CD14-positive monocyte (primary cell): ENCODE results near the gene SETBP1. TPM values are rescaled to one million over a fixed set of nuclear protein-coding genes. Genes with fewer than 3 reads are reported as not detected.

Experiments used
- DNase-seq, 3 donors: peaks; one replicate each; pipeline ENCODE4 v3.0.0-alpha.2; 2011 to 2022
- H2AFZ ChIP-seq: 2 replicates; pipeline ENCODE4 v1.6.0; 2012; ENCODE audit warnings: mild to moderate bottlenecking, low read depth, low read length, inconsistent platforms; ENCODE audit not compliant: insufficient read depth, poor library complexity, severe bottlenecking
- H3K27ac ChIP-seq, 2 donors: 1 replicate in 1 of 2; 2 replicates in 1 of 2; pipeline ENCODE4 v1.5.1; 2012 to 2013; ENCODE audit warnings: low read length in 2 of 2, control low read depth in 1 of 2, inconsistent platforms in 1 of 2, low read depth in 1 of 2, mild to moderate bottlenecking in 1 of 2
- H3K27me3 ChIP-seq, 2 donors: one replicate each; pipeline versions ENCODE4 v1.6.0 to v1.6.1; 2011 to 2013; ENCODE audit warnings: low read length in 2 of 2; ENCODE audit not compliant: control insufficient read depth in 2 of 2, insufficient read depth in 2 of 2
- H3K36me3 ChIP-seq, 2 donors: replicated peaks in 1 of 2; 1 replicate in 1 of 2; 2 replicates in 1 of 2; pipeline versions ENCODE4 v1.5.1 to v1.6.1; 2012 to 2013; ENCODE audit warnings: low read length in 2 of 2, control low read depth in 1 of 2, inconsistent platforms in 1 of 2, mild to moderate bottlenecking in 1 of 2; ENCODE audit not compliant: insufficient read depth in 2 of 2, control insufficient read depth in 1 of 2
- H3K4me1 ChIP-seq, 2 donors: 1 replicate in 1 of 2; 2 replicates in 1 of 2; pipeline versions ENCODE4 v1.5.1 to v1.6.1; 2012 to 2013; ENCODE audit warnings: low read length in 2 of 2, control low read depth in 1 of 2, inconsistent platforms in 1 of 2, mild to moderate bottlenecking in 1 of 2, moderate library complexity in 1 of 2; ENCODE audit not compliant: insufficient read depth in 2 of 2, control insufficient read depth in 1 of 2
- H3K4me2 ChIP-seq: replicated peaks from 2 replicates; pipeline ENCODE3; 2012; ENCODE audit warnings: low read length, moderate library complexity, mild to moderate bottlenecking; ENCODE audit not compliant: poor library complexity, severe bottlenecking; ENCODE audit errors: extremely low read depth
- H3K4me3 ChIP-seq, 3 experiments: fragments of 200-600 bp in 1 of 3; sonication (generic) in 1 of 3; replicated peaks in 1 of 3; 1 replicate in 2 of 3; 2 replicates in 1 of 3; pipeline ENCODE4 v1.5.1; 2011 to 2013; ENCODE audit warnings: low read length in 3 of 3, mild to moderate bottlenecking in 3 of 3, control low read depth in 2 of 3, low read depth in 2 of 3, inconsistent platforms in 1 of 3, moderate library complexity in 1 of 3
- H3K79me2 ChIP-seq: 2 replicates; pipeline ENCODE4 v1.6.0; 2012; ENCODE audit warnings: mild to moderate bottlenecking, control low read depth, inconsistent platforms, low read length, moderate library complexity; ENCODE audit not compliant: insufficient read depth
- H3K9ac ChIP-seq: 2 replicates; pipeline ENCODE4 v1.6.0; 2017; ENCODE audit warnings: low read length, mild to moderate bottlenecking; ENCODE audit not compliant: insufficient read depth, poor library complexity, severe bottlenecking
- H3K9me3 ChIP-seq, 2 donors: replicated peaks in 1 of 2; 1 replicate in 1 of 2; 2 replicates in 1 of 2; pipeline versions ENCODE4 v1.5.1 to v1.6.1; 2012 to 2013; ENCODE audit warnings: low read length in 2 of 2, control low read depth in 1 of 2; ENCODE audit not compliant: control insufficient read depth in 1 of 2, insufficient read depth in 1 of 2
- H4K20me1 ChIP-seq: 2 replicates; pipeline ENCODE4 v1.6.0; 2012; ENCODE audit warnings: mild to moderate bottlenecking, low read length, control low read depth, moderate library complexity; ENCODE audit not compliant: insufficient read depth
- H3K27ac Mint-ChIP-seq, 7 donors: one replicate each; pipeline ENCODE4 v1.8.0; 2020; ENCODE audit warnings: mild to moderate bottlenecking in 7 of 7, mixed read lengths in 7 of 7, moderate library complexity in 6 of 7, inconsistent platforms in 2 of 7
- H3K27me3 Mint-ChIP-seq, 3 donors: one replicate each; pipeline ENCODE4 v1.8.0; 2021 to 2022; ENCODE audit warnings: low read depth in 3 of 3, mild to moderate bottlenecking in 3 of 3, mixed read lengths in 3 of 3, moderate library complexity in 3 of 3, inconsistent platforms in 1 of 3
- H3K36me3 Mint-ChIP-seq, 2 donors: one replicate each; pipeline ENCODE4 v1.8.0; 2020; ENCODE audit warnings: mixed read lengths in 2 of 2, inconsistent platforms in 1 of 2, mild to moderate bottlenecking in 1 of 2
- H3K4me1 Mint-ChIP-seq: one replicate; pipeline ENCODE4 v1.8.0; 2020; ENCODE audit warnings: mild to moderate bottlenecking, mixed read lengths
- H3K4me3 Mint-ChIP-seq, 2 donors: one replicate each; pipeline ENCODE4 v1.8.0; 2020; ENCODE audit warnings: mild to moderate bottlenecking in 2 of 2, mixed read lengths in 2 of 2, moderate library complexity in 1 of 2
- H3K9me3 Mint-ChIP-seq, 7 donors: one replicate each; pipeline ENCODE4 v1.8.0; 2020 to 2022; ENCODE audit warnings: mixed read lengths in 7 of 7, mild to moderate bottlenecking in 6 of 7, moderate library complexity in 6 of 7, inconsistent platforms in 2 of 7
- CTCF ChIP-seq: fragments of 200-600 bp; IDR thresholded peaks from one replicate; pipeline ENCODE4 v1.8.0; 2022; ENCODE audit warnings: antibody characterized with exemption, mild to moderate bottlenecking
- WGBS: methylation state at CpG from one replicate; pipeline ENCODE4 v1.1.5; 2013; ENCODE audit warnings: missing lambda C conversion rate; ENCODE audit not compliant: insufficient coverage; 5-methylcytosine and 5-hydroxymethylcytosine counted together
- intact Hi-C, 2 donors: fragments of 100-400 bp; cut with micrococcal nuclease; formaldehyde crosslinking; loops; one replicate each; pipeline versions ENCODE4 v1.15.0 to v1.15.1; 2023
- polyA plus RNA-seq, 3 donors: library from polyadenylated mRNA; depleted of rRNA in 1 of 3; unstranded in 2 of 3; stranded (reverse) in 1 of 3; fragments of 300-500 nt in 2 of 3; fragments of >200 nt in 1 of 3; fragmentation: Illumina TruSeq in 2 of 3; gene quantifications; 1 replicate in 2 of 3; 2 replicates in 1 of 3; pipeline ENCODE4 v1.2.3, GENCODE V29; 2012 to 2021

SETBP1 gene
- polyA plus RNA-seq, 3 donors, result 0.01 to 1.2 TPM; not detected in 1

GRCh38 chr18:44796429-44797428 is 116.0 kb downstream of the SETBP1 start:
- Mint-ChIP-seq H3K4me3 (no peak overlapping the region), H3K27me3 (peaks cover 9 to 14% (median 14%) of the 10 kb centered on the region in 3 donors), H3K4me1 (peaks cover 24% of the 10 kb centered on the region), H3K27ac (no peak overlapping the region), H3K9me3 (peaks cover 0 to 8% (median 2%) of the 10 kb centered on the region in 7 donors), H3K36me3 (peaks cover 0 to 1% of the 10 kb centered on the region in 2 donors)
- Histone ChIP-seq H3K79me2 (no peaks in the 10 kb centered on the region), H3K36me3 (no peaks in the 10 kb centered on the region), H4K20me1 (no peaks in the 10 kb centered on the region), H3K4me1 (peaks cover 22 to 24% of the 10 kb centered on the region in 2 donors), H3K4me3 (no peak overlapping the region), H3K9me3 (no peaks in the 10 kb centered on the region), H3K4me2 (no peak overlapping the region), H3K27me3 (peaks cover 10 to 13% of the 10 kb centered on the region in 2 donors), H3K27ac (no peak overlapping the region), H2AFZ (no peak overlapping the region), H3K9ac (no peak overlapping the region)
- WGBS, result 100% methylated on average over 3 of the region's 6 CpGs
- no peak for TF ChIP-seq CTCF
- no peak for DNase-seq
- intact Hi-C loops, result no loop called here

- Histone ChIP-seq H3K27ac (no peak overlapping the region), H3K4me2 (no peak overlapping the region), H3K79me2 (no peaks in the 10 kb centered on the region), H4K20me1 (no peaks in the 10 kb centered on the region), H3K4me1 (peaks cover 22 to 24% of the 10 kb centered on the region in 2 donors), H3K27me3 (peaks cover 7 to 9% of the 10 kb centered on the region in 2 donors), H3K9me3 (no peaks in the 10 kb centered on the region), H2AFZ (no peak overlapping the region), H3K4me3 (no peak overlapping the region), H3K9ac (no peak overlapping the region), H3K36me3 (no peaks in the 10 kb centered on the region)
- Mint-ChIP-seq H3K36me3 (peaks cover 0 to 1% of the 10 kb centered on the region in 2 donors), H3K4me1 (peaks cover 24% of the 10 kb centered on the region), H3K27me3 (peaks cover 2 to 10% (median 5%) of the 10 kb centered on the region in 3 donors), H3K4me3 (peak overlapping the region in 1 of 2 donors; percentile 8), H3K27ac (peak overlapping the region in 1 of 7 donors; percentile 6), H3K9me3 (peaks cover 0 to 8% (median 2%) of the 10 kb centered on the region in 7 donors)
- no CpG with 5 or more reads among the region's 3 CpGs for WGBS
- TF ChIP-seq CTCF, result no peak
- intact Hi-C loops, result no loop called here
- DNase-seq, result peak; percentile 23 to 61 (median 30)
These were observed 117.9 kb downstream of the SETBP1 start for GRCh38 chr18:44798433-44799048.
